B cell (primary cell): ENCODE measurements around the gene MEN1. TPM values are rescaled to one million over a fixed set of nuclear protein-coding genes. Genes with fewer than 3 reads are reported as not detected.

ENCODE experiments used
- ATAC-seq: fragments of 200-7000 bp; cut with Tn5 transposase; one replicate; pipeline ENCODE4 v1.10.0; 2021; ENCODE audit warnings: low read depth, mild to moderate bottlenecking, moderate number of reproducible peaks, moderate library complexity
- CTCF ChIA-PET: fragments of 350-600 bp; sonication (Branson Sonifier 250); formaldehyde crosslinking; loops from one replicate; lab custom pipeline; 2021; ENCODE audit warnings: antibody characterized with exemption, inconsistent platforms; lab: Charles Lee
- POLR2A ChIA-PET: fragments of 350-600 bp; sonication (Branson Sonifier 250); formaldehyde crosslinking; loops from one replicate; lab custom pipeline; 2021; ENCODE audit warnings: antibody characterized with exemption; lab: Charles Lee
- DNase-seq: peaks from one replicate; pipeline ENCODE4 v3.0.0; 2013
- H2AFZ ChIP-seq: 2 replicates; pipeline ENCODE4 v1.6.1; 2012; ENCODE audit warnings: mild to moderate bottlenecking, low read depth, low read length; ENCODE audit not compliant: insufficient read depth, poor library complexity, severe bottlenecking
- H3K27ac ChIP-seq, 2 donors: 1 replicate in 1 of 2; 2 replicates in 1 of 2; pipeline ENCODE4 v1.5.1; 2012 to 2013; ENCODE audit warnings: low read length in 2 of 2, mild to moderate bottlenecking in 2 of 2, moderate library complexity in 1 of 2
- H3K27me3 ChIP-seq, 4 experiments: fragments of 200-600 bp in 1 of 4; sonication (generic) in 1 of 4; replicated peaks in 1 of 4; 1 replicate in 2 of 4; 2 replicates in 2 of 4; pipeline versions ENCODE4 v1.6.1 to v1.7.0; 2013 to 2016; ENCODE audit warnings: low read length in 3 of 4, mild to moderate bottlenecking in 2 of 4, mixed read lengths in 1 of 4, moderate library complexity in 1 of 4; ENCODE audit not compliant: insufficient read depth in 4 of 4, control insufficient read depth in 3 of 4; ENCODE audit errors: control extremely low read depth in 1 of 4
- H3K36me3 ChIP-seq, 2 experiments: replicated peaks in 1 of 2; 1 replicate in 1 of 2; 2 replicates in 1 of 2; pipeline versions ENCODE4 v1.6.1 to v1.7.1; 2013; ENCODE audit warnings: low read length in 1 of 2; ENCODE audit not compliant: insufficient read depth in 2 of 2, control insufficient read depth in 1 of 2; ENCODE audit errors: control extremely low read depth in 1 of 2, extremely low read depth in 1 of 2
- H3K4me1 ChIP-seq, 2 donors: fragments of 200-600 bp in 1 of 2; sonication (generic) in 1 of 2; 1 replicate in 1 of 2; 2 replicates in 1 of 2; pipeline versions ENCODE4 v1.5.1 to v1.6.1; 2013 to 2017; ENCODE audit warnings: low read length in 2 of 2; ENCODE audit not compliant: control insufficient read depth in 2 of 2, insufficient read depth in 2 of 2
- H3K4me2 ChIP-seq: replicated peaks from 2 replicates; pipeline ENCODE3; 2012; ENCODE audit warnings: mild to moderate bottlenecking, low read depth, low read length; ENCODE audit not compliant: poor library complexity, severe bottlenecking
- H3K4me3 ChIP-seq, 5 experiments: fragments of 200-600 bp in 1 of 5; sonication (generic) in 1 of 5; 1 replicate in 3 of 5; 2 replicates in 2 of 5; pipeline versions ENCODE4 v1.5.1 to v1.7.0; 2011 to 2016; ENCODE audit warnings: low read length in 4 of 5, mild to moderate bottlenecking in 4 of 5, low read depth in 2 of 5, control low read depth in 1 of 5, moderate library complexity in 1 of 5; ENCODE audit not compliant: insufficient read depth in 1 of 5; ENCODE audit errors: control extremely low read depth in 1 of 5, extremely low read depth in 1 of 5
- H3K79me2 ChIP-seq: fragments of 200-600 bp; sonication (generic); one replicate; pipeline ENCODE4 v1.6.0; 2016; ENCODE audit warnings: low read length; ENCODE audit not compliant: control insufficient read depth, insufficient read depth
- H3K9ac ChIP-seq: fragments of 200-600 bp; sonication (generic); 2 replicates; pipeline ENCODE4 v1.6.1; 2017; ENCODE audit warnings: mild to moderate bottlenecking, low read length, moderate library complexity
- H3K9me3 ChIP-seq, 3 donors: one replicate each; pipeline versions ENCODE4 v1.6.1 to v1.7.1; 2013; ENCODE audit warnings: low read length in 2 of 3; ENCODE audit not compliant: control insufficient read depth in 2 of 3, insufficient read depth in 1 of 3; ENCODE audit errors: control extremely low read depth in 1 of 3
- H4K20me1 ChIP-seq: 2 replicates; pipeline ENCODE4 v1.6.0; 2012; ENCODE audit warnings: mild to moderate bottlenecking, low read length; ENCODE audit not compliant: insufficient read depth, control insufficient read depth, poor library complexity, severe bottlenecking
- H3K27ac Mint-ChIP-seq: one replicate; pipeline ENCODE4 v1.8.0; 2021; ENCODE audit warnings: mixed read lengths
- H3K27me3 Mint-ChIP-seq: one replicate; pipeline ENCODE4 v1.8.0; 2021; ENCODE audit warnings: mixed read lengths
- H3K4me1 Mint-ChIP-seq: one replicate; pipeline ENCODE4 v1.8.0; 2021; ENCODE audit warnings: mixed read lengths
- H3K4me3 Mint-ChIP-seq: one replicate; pipeline ENCODE4 v1.8.0; 2021; ENCODE audit warnings: mixed read lengths
- H3K9me3 Mint-ChIP-seq: one replicate; pipeline ENCODE4 v1.8.0; 2022; ENCODE audit warnings: mixed read lengths; ENCODE audit not compliant: insufficient read depth
- EZH2 ChIP-seq: IDR thresholded peaks from 2 replicates; pipeline ENCODE4 v1.6.1; 2012; ENCODE audit warnings: borderline replicate concordance, low read depth, mild to moderate bottlenecking, moderate library complexity, low read length; ENCODE audit not compliant: insufficient read depth, poor library complexity, severe bottlenecking
- WGBS: methylation state at CpG from one replicate; pipeline ENCODE4 v1.1.5; 2013; ENCODE audit warnings: missing lambda C conversion rate; ENCODE audit not compliant: insufficient coverage; 5-methylcytosine and 5-hydroxymethylcytosine counted together
- intact Hi-C: fragments of 100-400 bp; cut with micrococcal nuclease; formaldehyde crosslinking; loops from one replicate; pipeline ENCODE4 v1.10.0; 2022
- polyA plus RNA-seq: library from polyadenylated mRNA; depleted of rRNA; stranded (reverse); fragments of >200 nt; gene quantifications from 2 replicates; pipeline ENCODE4 v1.2.3, GENCODE V29; 2012
- total RNA-seq, 2 donors: library from RNA; stranded (reverse); fragments of 120-200 nt in 1 of 2; gene quantifications; 1 replicate in 1 of 2; 2 replicates in 1 of 2; pipeline versions ENCODE4 v1.2.3 to v1.2.4, GENCODE V29; 2013 to 2022
- TF ChIP-seq, protein P1 (sequence below): fragments of 200-600 bp; IDR thresholded peaks from one replicate; pipeline ENCODE4 v1.8.0; 2022; ENCODE audit warnings: antibody characterized with exemption, mild to moderate bottlenecking

Gene MEN1
- total and polyA plus RNA-seq, 2 donors (not counting 1 experiment from before 2014, with no cell fraction given), result 48.2 to 68.5 TPM

DNA sequence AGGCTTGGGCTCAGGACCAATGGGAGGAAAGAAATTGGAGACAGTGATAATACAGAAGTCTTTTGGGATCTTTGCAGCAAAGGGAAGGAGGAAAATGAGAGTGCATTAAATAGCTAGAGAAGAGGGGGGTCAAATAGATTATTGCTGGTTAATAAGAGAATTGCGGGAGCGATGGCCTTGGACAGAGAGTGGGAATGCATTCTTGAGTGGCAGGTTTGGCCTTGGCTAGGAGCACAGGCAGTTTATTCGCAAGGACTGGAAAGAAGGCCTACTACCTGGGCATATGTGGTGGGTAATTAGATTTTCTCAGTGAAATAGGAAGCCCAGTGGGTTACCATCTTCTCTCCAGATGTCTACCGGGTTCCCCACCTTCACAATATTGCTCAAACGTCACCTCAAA, 3.5 kb upstream of the MEN1 start:
- peaks cover 7% of the 10 kb centered on the region for H3K79me2 ChIP-seq
- peaks cover 15 to 31% of the 10 kb centered on the region in 2 donors for H3K4me1 ChIP-seq
- H3K27me3 ChIP-seq, result no peaks in the 10 kb centered on the region
- H3K27me3 Mint-ChIP-seq, result no peaks in the 10 kb centered on the region
- no peak overlapping the region for H3K4me3 ChIP-seq
- no peak overlapping the region for H3K4me2 ChIP-seq
- H3K9me3 Mint-ChIP-seq, result no peaks in the 10 kb centered on the region
- CTCF ChIA-PET, result interaction anchor here (0.7 kb wide), 1 partner anchor 473 kb away, joined by 3 read pairs; no protein-coding TSS in a partner anchor
- H3K4me3 Mint-ChIP-seq, result peak overlapping the region; percentile 15
- WGBS, result 90% methylated on average over 5 of the region's 5 CpGs
- intact Hi-C loops, result no loop called here
- peaks cover 34% of the 10 kb centered on the region for H3K4me1 Mint-ChIP-seq
- no peak overlapping the region for H2AFZ ChIP-seq
- no peaks in the 10 kb centered on the region for H3K9me3 ChIP-seq
- H3K9ac ChIP-seq, result no peak overlapping the region
- no peak overlapping the region for H3K27ac ChIP-seq
- peak overlapping the region; percentile 48 for H3K27ac Mint-ChIP-seq
- H4K20me1 ChIP-seq, result no peaks in the 10 kb centered on the region
- no peak for ATAC-seq
- DNase-seq, result no peak
- no peaks in the 10 kb centered on the region for H3K36me3 ChIP-seq
- POLR2A ChIA-PET, result interaction anchor here (0.6 to 0.7 kb wide), 3 partner anchors 33 to 941 kb away, joined by 3 to 7 read pairs (median 3); no protein-coding TSS in a partner anchor
- TF ChIP-seq, protein P1, sequence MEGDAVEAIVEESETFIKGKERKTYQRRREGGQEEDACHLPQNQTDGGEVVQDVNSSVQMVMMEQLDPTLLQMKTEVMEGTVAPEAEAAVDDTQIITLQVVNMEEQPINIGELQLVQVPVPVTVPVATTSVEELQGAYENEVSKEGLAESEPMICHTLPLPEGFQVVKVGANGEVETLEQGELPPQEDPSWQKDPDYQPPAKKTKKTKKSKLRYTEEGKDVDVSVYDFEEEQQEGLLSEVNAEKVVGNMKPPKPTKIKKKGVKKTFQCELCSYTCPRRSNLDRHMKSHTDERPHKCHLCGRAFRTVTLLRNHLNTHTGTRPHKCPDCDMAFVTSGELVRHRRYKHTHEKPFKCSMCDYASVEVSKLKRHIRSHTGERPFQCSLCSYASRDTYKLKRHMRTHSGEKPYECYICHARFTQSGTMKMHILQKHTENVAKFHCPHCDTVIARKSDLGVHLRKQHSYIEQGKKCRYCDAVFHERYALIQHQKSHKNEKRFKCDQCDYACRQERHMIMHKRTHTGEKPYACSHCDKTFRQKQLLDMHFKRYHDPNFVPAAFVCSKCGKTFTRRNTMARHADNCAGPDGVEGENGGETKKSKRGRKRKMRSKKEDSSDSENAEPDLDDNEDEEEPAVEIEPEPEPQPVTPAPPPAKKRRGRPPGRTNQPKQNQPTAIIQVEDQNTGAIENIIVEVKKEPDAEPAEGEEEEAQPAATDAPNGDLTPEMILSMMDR, result no peak
- TF ChIP-seq EZH2, result no peak

DNA sequence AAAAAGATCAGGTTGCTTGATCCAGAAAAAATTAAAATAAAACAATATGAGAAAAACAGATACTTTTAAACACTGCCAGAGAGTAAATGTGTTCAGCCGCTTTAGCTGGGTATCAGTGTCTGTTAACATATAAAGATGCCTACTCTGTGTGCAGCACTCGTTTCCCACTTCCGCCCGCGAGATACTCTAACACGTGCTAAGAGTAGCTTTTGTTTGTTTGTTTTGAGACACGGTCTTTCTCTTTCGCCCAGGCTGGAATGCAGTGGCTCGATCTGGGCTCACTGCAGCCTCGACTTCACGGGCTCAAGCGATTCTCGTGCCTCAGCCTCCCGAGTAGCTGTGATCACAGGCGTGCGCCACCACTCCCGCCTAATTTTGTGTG, 531 bp upstream of the MEN1 start:
- Histone ChIP-seq H3K36me3 (peaks cover 0 to 16% of the 10 kb centered on the region in 2 experiments), H3K4me1 (peaks cover 15 to 32% of the 10 kb centered on the region in 2 donors), H2AFZ (peak overlapping the region; percentile 99), H3K9me3 (no peaks in the 10 kb centered on the region), H3K4me2 (peak overlapping the region; percentile 95), H3K4me3 (peak overlapping the region; percentile 36 to 99 (median 86)), H3K9ac (peak overlapping the region; percentile 90), H4K20me1 (peaks cover 11% of the 10 kb centered on the region), H3K27me3 (no peaks in the 10 kb centered on the region), H3K79me2 (peaks cover 36% of the 10 kb centered on the region), H3K27ac (peak overlapping the region; percentile 63 to 79)
- Mint-ChIP-seq H3K9me3 (no peaks in the 10 kb centered on the region), H3K27ac (peak overlapping the region; percentile 95), H3K27me3 (no peaks in the 10 kb centered on the region), H3K4me3 (peak overlapping the region; percentile 98), H3K4me1 (peaks cover 34% of the 10 kb centered on the region)
- intact Hi-C loops, result loop anchor here (1.0 to 2.0 kb wide), 5 partner anchors 9 to 78 kb away; partner anchors contain the start of genes CDC42BPG and RASGRP2
- CTCF ChIA-PET, result interaction anchor here (0.8 to 1.6 kb wide), 7 partner anchors 11 to 68 kb away, joined by 3 to 7 read pairs (median 5); partner anchors contain the start of genes CDC42BPG and SF1
- TF ChIP-seq, protein P1, result no peak
- no peak for TF ChIP-seq EZH2
- 0% methylated on average over 3 of the region's 17 CpGs for WGBS
- ATAC-seq, result peak; percentile 19
- DNase-seq, result no peak
- POLR2A ChIA-PET, result interaction anchor here (0.5 to 2.6 kb wide), 11 partner anchors 8 to 217 kb away, joined by 3 to 16 read pairs (median 4); partner anchors contain the start of genes MAP4K2, RASGRP2 and SF1
